ENCODE measurements around the gene SDHB. TPM values are rescaled to one million over a fixed set of nuclear protein-coding genes. Genes with fewer than 3 reads are reported as not detected.

Gene SDHB
- total and polyA plus RNA-seq, 2 of the 8 experiments (the other 6 are each of a cell fraction or from before 2014, with no cell fraction given) = 84.0 to 98.7 TPM

DNA sequence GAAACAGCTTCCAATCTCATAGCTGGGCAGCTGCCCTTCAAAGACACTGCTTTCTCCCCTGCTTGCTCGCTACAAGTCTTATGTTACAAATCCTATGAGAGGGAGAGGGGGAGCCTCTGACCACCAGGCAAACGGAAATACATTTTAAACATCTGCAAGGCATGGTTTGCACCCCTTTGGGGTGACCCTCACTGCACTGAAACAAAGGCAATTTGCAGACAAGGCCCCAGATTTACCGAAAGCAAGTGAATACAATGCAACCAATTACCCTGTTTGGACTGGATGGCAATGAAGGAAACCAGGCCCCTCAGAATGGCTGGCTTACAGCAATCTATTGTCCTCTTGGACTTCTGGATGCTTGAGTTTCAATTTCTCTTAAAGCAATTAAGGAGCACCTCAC lies 30.3 kb downstream of the SDHB start (continued):
- TF ChIP-seq CHD7 (IDR thresholded peaks at IDR 0.05; ENCODE audit: insufficient replicate concordance, low read length) = no peak
